Measurements from ENCODE around the gene DDX23. TPM values are rescaled to one million over a fixed set of nuclear protein-coding genes. Genes with fewer than 3 reads are reported as not detected.
A peak's percentile ranks its signal among the peaks of the same experiment; 100 is the strongest.

Gene DDX23
- total and polyA plus RNA-seq, 12 donors: 17.0 to 44.7 (median 30.8) TPM

GRCh38 chr12:48813465-48814261 lies 38.3 kb downstream of the DDX23 start:
- intact Hi-C loops (cut with DNase I): no loop called here
- 35% methylated on average over 18 of the region's 18 CpGs for WGBS, 2 donors

GRCh38 chr12:48812389-48812788 lies 39.6 kb downstream of the DDX23 start:
- Histone ChIP-seq H3K27ac (no peak overlapping the region), H3K27me3 (peaks cover 0 to 15% (median 0%) of the 10 kb centered on the region in 7 donors), H3K36me3 (no peaks in the 10 kb centered on the region), H3K4me3 (no peak overlapping the region), H3K9me3 (no peaks in the 10 kb centered on the region), H3K4me1 (peaks cover 6 to 36% (median 24%) of the 10 kb centered on the region in 9 donors)
- WGBS, 2 donors: 68% methylated on average over 2 of the region's 2 CpGs
- DNase-seq (no peak), ATAC-seq (no peak)
- TF ChIP-seq CTCF (IDR thresholded peaks at IDR 0.05): no peak
- intact Hi-C loops (cut with DNase I): no loop called here

More at GRCh38 chr12:48813465-48814261, 38.3 kb downstream of the DDX23 start:
- Histone ChIP-seq H3K36me3 (no peaks in the 10 kb centered on the region), H3K4me1 (peaks cover 11 to 45% (median 33%) of the 10 kb centered on the region in 9 donors), H3K4me3 (peak overlapping the region; percentile 47 to 98 (median 86)), H3K9me3 (no peaks in the 10 kb centered on the region), H3K27me3 (peaks cover 0 to 26% (median 0%) of the 10 kb centered on the region in 7 donors), H3K27ac (peak overlapping the region in 8 of 10 donors; percentile 83 to 96 (median 92))
- no peak for ATAC-seq
- no peak for TF ChIP-seq CTCF (IDR thresholded peaks at IDR 0.05)
- no peak for DNase-seq

DNA sequence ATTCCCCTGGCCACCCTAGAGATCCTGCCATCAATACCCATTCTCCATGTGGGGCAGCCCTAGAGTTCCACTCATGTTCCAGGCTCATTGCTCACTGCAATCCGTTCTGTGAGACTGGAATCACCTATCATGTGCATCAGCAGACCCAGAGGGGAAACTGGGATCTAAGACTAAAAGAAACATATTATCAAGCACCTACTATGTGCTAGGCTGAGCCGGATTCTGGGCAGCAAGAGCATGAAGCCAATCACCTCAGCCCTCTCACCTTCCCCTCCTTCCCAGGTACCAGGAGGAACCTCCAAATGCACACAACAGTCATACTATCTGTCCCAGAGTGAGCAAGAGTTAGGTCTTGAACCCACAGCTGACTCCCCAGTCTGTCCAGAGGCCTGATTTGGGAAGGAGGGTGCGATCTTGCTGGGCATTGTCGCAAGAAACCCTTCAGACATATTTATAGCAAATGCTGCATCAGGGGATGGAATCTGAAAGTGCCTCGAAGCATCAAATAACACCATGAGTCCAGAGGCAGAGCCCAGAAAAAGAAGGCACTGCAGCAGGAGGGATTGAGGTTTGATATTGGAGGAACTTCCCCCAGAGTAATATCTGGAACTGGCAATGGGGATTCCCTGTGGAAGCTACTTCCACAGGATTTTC lies 40.4 kb downstream of the DDX23 start:
- no peak for ATAC-seq
- peaks cover 5 to 35% (median 22%) of the 10 kb centered on the region in 9 donors for H3K4me1 ChIP-seq
- 78 to 85% methylated on average over 5 of the region's 5 CpGs for WGBS, 2 donors

More for the DNA sequence above, 40.4 kb downstream of the DDX23 start:
- Histone ChIP-seq H3K27ac (no peak overlapping the region), H3K27me3 (peaks cover 0 to 6% (median 0%) of the 10 kb centered on the region in 7 donors), H3K36me3 (no peaks in the 10 kb centered on the region), H3K4me3 (no peak overlapping the region), H3K9me3 (no peaks in the 10 kb centered on the region)
- no peak for DNase-seq
- TF ChIP-seq CTCF (IDR thresholded peaks at IDR 0.05): no peak
- intact Hi-C loops (cut with DNase I): no loop called here

Measured in heart right ventricle (tissue), 16 donors.